ENCODE data around the gene RNF152. TPM values are rescaled to one million over a fixed set of nuclear protein-coding genes. Genes with fewer than 3 reads are reported as not detected.

The RNF152 gene
- total RNA-seq, 1 experiment from 2014 or later = 0.07 TPM

DNA sequence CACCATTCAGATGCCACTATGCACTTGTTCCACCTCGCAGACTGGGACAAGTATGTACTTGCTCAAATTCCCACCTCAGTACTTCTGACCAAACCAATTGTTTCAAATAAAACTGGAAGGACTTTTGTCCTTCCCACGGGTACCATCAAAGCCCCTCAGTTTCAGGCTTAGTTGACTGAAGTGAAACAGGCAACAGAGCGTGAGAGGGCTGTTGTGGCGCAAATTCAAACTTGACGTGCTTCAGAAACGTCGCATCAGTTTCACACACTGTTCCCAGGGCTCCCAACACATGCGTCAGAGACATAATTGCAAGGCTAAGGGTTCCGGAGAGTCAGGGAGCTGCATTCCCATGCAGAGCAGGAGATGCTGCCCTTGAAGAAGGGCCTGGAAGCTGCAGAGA is 33.7 kb downstream of the RNF152 start:
- DNase-seq (ENCODE audit: low spot score) = no peak
- in situ Hi-C loops (cut with HindIII; ENCODE audit: low sequenced_read_pairs) = no loop called here

DNA sequence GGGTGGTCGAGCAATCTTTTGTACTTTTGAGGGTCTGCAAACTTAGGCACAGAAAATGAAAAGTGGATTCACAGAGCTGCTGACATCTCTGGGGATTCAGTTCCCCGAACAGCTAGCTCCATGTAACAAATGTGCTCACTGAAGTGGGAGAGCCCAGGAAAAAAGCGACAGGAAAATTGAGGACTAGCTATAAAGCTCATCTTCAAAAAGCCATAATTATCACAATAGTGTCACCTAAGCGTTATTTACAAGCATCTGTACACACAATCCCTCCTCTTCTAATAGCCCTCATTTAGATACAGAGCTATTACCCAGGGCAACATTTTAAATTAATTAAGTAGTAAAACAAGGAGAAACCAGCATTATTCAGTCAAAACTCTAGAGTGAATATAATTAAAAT is 36.1 kb downstream of the RNF152 start:
- in situ Hi-C loops (cut with HindIII; ENCODE audit: low sequenced_read_pairs) = no loop called here

DNA sequence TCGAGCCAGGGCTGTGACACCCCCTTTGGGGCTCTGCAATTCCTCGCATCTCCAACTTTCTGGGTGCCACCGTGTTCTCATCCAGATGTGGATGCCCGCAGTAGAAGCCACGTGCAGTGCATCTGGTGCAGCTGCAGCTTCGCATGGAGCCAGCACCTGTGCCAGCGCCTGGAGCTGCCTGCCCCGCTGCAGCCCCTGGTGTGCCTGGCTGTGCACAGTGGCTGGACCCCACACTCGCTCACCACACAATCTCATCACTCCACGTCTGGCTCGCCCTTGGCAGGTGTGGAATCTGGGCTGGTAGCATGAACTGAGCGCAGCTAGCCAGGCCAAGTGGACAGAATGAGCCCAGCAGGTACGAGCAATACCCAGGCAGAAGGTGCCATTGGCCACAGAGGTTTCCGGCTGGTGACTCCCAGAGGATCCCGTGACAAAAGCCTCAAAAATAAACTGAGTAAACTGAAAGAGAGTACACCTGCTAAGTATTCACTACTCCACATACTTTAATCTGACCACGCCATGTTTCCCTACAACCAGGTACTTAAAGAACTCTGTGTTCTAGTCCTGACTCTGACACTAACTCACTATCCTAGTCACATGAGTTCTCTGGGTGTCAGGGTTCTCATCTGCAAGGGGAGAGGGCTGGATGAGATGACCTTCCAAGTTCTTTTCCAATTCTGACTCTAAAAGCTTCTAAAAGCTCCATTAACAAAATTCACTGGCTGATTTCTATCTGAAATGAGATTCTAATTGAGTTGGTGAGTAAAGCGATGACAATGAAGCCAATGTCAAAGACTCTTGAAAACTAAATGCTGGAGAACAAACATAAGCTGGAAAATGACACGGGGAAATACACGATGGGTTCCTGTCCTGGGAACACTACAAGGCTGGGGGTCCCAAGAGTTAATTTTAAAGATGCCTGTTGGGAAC is 37.1 kb downstream of the RNF152 start:
- in situ Hi-C loops (cut with HindIII; ENCODE audit: low sequenced_read_pairs) = no loop called here
- peak; percentile 79 for DNase-seq (ENCODE audit: low spot score)

More for the DNA sequence above, 36.1 kb downstream of the RNF152 start:
- DNase-seq (ENCODE audit: low spot score) = no peak

DNA sequence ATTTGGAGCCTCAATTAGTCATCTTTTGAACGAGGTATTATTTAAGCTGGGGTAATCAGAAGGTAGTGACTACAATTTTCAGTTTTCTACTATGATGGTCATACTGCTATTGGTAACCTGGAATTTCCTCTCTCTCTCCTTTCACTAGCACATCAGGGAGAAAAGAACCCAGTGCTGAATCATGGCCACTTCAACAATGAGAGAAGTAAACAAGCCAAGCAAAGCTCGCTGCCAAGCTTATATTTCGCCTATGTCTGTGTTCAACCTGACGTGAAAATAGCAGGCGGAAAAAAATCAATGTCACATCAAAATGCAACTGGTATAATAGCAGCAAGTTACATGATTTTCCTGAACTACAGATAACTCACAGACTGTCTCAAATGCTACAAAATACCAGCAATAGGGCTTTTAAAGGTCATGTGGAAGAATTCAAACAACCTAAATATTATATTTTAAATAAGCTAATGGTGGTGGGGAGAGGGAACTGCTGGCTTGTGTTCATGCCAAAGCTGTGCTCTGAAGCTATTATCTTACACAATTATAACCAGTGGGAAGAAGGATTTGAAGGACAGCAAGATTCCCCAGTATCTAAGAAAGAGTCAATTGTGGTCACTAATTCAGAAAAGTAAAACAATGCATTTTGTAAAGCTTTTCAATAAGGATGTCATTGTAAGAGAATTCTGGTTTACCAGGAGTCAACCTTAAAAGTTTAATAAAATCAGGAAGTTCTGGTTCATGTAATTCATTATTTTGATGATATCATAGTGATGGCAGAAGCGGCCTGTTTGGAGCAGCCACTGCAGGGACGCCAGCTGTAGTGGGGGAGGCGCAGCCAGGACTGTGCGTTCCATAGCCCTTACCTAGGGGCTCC is 38.0 kb downstream of the RNF152 start:
- in situ Hi-C loops (cut with HindIII; ENCODE audit: low sequenced_read_pairs) = no loop called here
- DNase-seq (ENCODE audit: low spot score) = peak; percentile 55

DNA sequence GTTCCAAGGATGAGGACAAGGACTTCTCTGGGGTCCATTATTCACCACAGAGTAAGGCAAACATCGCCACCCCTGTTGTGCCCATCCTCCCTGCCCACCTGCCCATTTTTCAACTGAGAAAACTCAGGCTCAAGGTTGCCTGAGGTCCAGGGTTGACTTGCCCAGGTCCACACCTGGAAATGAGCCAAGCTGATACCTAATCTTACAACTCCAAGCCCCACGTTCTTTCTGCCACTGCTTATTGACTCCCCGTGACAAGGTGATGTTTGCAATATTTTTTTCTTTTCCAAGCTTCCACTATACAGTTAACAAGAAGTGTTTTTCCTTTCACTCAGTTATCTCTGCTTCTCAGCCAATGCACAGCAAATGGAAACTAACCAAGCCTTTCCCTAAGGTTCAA is 39.0 kb downstream of the RNF152 start:
- in situ Hi-C loops (cut with HindIII; ENCODE audit: low sequenced_read_pairs) = no loop called here
- no peak for DNase-seq (ENCODE audit: low spot score)

DNA sequence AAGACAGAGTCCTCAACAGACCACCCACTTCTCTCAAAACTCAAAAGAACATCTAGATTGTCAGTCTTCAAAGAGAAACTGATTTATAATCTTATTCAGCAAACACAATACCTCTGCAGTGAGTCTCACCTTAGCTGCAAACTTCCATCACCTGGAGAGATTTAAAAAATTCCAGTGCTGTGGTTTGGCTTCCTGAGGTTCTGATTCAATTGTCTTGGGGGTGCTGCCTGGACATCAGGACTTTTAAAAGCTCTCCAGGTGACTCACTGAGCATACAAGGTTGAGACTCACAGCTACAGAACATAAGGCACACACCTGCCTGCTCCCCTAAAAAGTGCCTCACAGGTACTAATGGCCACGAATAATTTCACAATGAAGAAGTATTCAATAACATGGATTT is 40.3 kb downstream of the RNF152 start:
- in situ Hi-C loops (cut with HindIII; ENCODE audit: low sequenced_read_pairs) = no loop called here
- no peak for DNase-seq (ENCODE audit: low spot score)

DNA sequence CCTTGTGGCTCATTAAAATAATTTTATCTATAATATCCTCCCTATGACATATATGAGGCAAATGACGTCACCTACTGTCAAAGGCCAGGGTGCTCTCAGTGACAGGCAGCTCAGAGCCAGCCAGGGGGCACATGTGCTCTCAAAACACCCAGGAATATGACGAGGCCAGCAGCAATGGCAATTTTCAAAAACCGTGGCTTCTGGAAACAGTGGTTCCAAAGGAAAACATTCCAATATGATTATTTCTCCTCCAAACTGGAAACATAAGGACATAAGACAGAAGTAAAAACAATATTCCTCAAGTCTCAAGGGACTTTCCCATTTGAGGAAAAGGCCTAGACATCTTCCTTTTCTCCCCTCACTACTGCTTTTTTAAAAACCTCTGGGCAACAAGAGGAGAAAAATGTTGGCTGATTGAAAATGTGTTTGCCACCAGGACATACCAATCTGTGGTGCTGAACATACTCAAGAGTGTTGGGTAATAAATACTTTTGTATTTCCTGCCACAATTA is 40.8 kb downstream of the RNF152 start:
- in situ Hi-C loops (cut with HindIII; ENCODE audit: low sequenced_read_pairs) = no loop called here
- no peak for DNase-seq (ENCODE audit: low spot score)

DNA sequence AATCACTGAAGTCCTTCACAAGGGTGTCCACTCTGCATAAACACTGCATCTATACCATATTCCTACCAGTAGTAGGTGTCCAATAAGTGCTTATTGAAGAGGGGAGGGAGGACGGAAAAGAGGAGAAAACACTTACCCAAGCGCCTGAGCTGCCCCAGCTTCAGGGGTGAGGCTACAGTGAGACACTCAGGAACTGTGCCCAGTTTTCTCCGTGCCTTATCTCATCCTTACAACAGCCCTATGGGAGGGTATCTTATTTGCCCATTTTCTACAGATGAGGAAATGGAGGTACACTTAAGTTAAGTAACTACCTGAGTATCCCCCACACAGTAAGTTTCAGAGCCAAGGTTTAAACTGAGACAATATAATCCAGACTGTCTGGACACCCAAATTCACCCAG is 41.5 kb downstream of the RNF152 start:
- in situ Hi-C loops (cut with HindIII; ENCODE audit: low sequenced_read_pairs) = no loop called here
- no peak for DNase-seq (ENCODE audit: low spot score)

DNA sequence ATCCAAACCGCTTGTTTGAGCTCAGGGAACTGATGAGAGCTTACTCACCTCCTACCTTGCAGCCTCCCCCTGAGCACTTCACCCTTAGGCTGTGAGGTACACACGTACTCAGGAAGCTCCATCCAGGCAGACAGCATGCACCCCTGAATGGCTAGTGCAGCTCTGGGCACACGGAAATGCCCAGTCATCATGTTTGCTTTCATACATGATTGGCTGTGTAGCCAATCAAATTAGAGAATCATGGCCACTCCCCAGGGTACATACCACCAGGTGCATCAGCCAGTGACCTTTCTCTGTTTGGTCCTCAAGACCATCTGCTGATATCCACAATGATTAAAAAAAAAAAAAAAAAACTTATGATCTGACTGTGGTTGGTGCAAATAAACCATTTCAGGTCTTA is 42.1 kb downstream of the RNF152 start:
- in situ Hi-C loops (cut with HindIII; ENCODE audit: low sequenced_read_pairs) = no loop called here
- no peak for DNase-seq (ENCODE audit: low spot score)

DNA sequence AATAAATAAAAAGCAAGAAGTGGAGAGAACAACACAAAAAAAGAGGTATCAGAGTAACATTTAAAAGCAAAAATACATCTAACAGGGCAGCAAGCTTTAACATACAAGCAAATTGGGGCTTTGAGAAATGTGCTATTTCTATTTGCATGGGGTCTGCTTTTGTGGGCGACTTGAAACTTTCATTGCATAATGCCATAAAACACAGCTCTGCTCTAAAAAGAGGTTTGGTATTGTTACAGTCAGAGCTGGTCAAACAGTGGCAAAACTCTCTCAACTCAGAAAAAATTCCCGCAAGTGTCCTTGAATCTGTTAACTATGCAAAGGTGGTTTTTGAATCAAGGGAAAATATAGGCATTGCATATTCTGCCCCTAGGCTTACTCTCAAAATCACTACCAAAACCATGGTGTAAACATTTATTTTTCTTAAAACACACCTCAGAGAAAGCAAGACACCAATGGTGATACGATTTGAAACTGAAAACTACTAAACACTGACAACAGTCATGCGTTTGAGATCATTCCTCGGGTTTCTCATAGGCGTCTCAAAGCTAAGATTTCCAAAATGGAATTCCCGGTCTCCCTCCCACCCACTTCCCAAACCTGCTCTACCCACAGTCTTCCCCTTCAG is 45.5 kb downstream of the RNF152 start:
- no peak for DNase-seq (ENCODE audit: low spot score)
- in situ Hi-C loops (cut with HindIII; ENCODE audit: low sequenced_read_pairs) = no loop called here

DNA sequence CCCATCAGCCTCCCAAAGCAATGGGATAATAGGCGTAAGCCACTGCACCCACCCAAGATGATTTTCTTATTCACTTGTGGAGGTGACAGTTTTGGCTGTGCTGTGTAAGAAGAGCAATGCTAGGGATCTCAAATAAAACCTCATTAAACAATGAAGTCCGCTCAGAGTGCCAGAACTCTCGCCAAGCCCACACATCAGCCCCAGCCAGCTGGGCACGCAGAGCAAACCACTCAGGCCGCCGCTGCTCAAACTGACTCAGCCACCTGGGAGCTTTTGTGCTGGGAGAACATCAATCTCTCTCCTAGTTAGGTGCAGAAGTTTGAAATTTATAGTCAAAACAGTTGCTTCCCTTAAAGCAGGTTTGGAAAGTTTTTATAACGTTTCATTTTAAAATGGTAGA is 47.6 kb downstream of the RNF152 start:
- no peak for DNase-seq (ENCODE audit: low spot score)
- in situ Hi-C loops (cut with HindIII; ENCODE audit: low sequenced_read_pairs) = no loop called here

DNA sequence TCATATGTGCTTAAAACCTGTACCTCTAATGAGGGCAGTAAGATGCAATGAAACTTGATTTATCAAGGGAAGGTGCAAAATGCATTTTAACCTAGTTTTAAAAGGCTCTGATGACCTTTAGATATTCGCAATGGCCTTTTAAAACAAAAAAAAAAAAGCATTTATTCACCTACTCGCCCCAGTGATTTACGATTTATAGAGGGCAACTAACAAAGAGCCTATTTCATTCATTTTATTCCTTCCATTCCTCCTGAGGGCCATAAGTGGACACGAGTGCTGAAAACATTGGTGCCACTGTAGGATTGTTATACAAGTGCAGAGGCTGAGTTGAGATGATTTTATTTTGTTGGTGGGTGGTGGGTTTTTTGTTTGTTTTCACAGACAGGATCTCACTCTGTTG is 48.1 kb downstream of the RNF152 start:
- in situ Hi-C loops (cut with HindIII; ENCODE audit: low sequenced_read_pairs) = no loop called here
- DNase-seq (ENCODE audit: low spot score) = no peak

DNA sequence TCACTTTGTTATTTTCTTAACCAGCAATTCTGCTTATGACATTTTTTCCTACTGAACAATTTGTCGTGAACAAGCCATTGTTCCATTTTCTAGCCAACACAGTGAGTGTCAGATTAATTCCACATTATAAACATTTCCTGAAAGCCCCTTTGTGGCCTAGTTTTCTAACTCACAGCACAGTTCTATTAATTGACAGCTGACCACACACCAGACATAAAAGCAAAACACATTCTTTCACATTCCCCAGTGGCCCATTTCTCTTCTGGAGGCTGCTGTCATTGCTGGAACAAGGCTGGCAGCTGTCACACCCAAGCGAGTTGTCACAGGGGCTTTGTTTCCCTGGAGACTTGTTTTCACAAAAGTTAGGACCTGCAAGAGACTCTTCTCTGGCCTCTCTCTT is 50.7 kb downstream of the RNF152 start:
- in situ Hi-C loops (cut with HindIII; ENCODE audit: low sequenced_read_pairs) = no loop called here
- no peak for DNase-seq (ENCODE audit: low spot score)

DNA sequence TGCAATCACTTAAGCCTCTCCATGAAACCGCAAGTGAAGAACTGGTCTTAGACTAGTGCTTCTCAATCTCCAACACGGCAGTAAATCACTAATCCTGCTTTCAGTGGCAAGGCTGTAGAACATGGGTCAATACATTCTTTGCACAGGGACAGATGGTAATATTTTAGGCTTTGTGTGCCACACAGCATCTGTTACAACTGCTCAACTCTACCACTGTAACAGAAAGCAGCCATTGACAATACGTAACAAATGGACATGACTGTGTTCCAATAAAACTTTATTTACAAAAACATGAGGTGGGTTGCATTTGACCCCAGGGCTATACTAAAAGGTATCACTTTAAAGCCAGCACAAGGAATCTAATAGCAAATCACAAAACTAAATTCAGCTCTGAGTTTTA is 51.1 kb downstream of the RNF152 start:
- in situ Hi-C loops (cut with HindIII; ENCODE audit: low sequenced_read_pairs) = no loop called here
- no peak for DNase-seq (ENCODE audit: low spot score)

DNA sequence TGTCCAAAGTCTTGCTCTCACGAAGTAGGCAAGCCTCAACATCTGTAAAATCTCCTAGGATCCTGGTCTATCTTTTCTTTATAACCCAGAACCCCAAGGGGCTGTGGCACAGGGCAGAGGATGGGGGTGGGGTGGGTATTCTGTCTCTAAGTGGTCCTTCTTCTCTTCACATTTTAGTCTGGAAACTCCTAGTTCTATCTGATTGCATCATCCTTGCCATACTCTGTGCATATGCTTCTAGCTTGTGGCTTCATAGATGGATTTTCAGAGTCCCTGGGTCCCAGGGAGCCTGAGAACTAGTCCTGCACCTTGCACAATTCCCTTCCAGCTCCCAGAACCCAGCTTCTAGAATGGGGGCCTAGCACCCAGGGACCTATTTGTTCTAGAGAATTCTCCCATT is 52.5 kb downstream of the RNF152 start:
- in situ Hi-C loops (cut with HindIII; ENCODE audit: low sequenced_read_pairs) = no loop called here
- DNase-seq (ENCODE audit: low spot score) = no peak

DNA sequence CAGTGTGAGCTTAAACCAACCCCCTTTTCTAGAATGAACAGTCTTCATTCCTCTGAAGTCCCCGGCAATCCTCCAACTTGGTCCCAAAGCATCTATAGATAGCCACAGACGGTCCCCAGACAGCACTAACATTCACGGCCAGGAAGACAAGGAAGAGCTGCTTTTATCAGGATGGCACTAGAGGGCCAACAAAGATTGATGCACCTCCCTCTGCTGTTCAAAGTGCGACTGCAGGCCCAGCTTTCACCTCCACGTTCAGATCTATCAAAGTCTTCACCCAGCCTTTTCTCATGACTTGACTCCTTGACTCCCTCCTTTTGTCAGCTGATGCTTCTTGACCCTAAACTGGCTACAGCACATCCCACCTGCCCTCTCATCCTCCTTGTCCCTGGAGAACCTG is 54.3 kb downstream of the RNF152 start:
- no peak for DNase-seq (ENCODE audit: low spot score)
- in situ Hi-C loops (cut with HindIII; ENCODE audit: low sequenced_read_pairs) = no loop called here

DNA sequence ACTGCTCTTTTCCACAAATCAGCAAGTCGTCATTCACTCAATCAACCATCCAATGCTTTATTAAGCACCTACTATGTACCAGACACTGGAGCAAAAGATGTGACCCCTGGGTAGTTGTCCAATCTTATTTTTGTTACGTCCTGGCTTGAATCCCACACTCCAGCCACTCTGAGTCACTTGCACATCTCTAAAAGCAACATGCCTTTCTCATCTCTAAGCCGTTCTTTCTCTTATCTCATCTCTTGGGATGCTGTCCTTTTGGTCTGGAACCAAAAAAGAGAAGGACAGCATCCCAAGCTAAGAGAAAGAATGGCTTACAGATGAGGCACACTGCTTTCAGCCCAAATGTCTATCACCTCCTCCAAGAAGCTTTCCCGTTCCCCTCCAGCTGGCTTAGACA is 58.8 kb downstream of the RNF152 start:
- no peak for DNase-seq (ENCODE audit: low spot score)
- in situ Hi-C loops (cut with HindIII; ENCODE audit: low sequenced_read_pairs) = no loop called here

DNA sequence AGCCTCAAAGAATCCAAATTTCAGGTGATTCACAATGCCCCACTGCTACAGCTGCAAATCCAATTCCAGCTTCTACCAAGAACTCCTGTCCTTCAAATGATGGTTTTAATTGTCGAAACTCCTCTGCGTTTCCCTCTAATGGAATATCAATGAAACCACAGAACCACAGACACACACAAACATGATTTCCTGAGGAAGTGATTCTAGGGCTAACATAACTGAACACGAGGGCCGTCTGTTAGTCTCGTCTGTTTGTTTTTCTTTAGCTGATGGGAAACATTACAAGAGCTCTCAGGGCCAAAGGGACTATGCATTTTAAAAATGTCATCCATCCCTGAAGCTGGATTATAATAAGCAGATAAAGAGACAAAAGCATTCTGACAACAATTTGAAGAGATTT is 59.4 kb downstream of the RNF152 start:
- in situ Hi-C loops (cut with HindIII; ENCODE audit: low sequenced_read_pairs) = no loop called here

DNA sequence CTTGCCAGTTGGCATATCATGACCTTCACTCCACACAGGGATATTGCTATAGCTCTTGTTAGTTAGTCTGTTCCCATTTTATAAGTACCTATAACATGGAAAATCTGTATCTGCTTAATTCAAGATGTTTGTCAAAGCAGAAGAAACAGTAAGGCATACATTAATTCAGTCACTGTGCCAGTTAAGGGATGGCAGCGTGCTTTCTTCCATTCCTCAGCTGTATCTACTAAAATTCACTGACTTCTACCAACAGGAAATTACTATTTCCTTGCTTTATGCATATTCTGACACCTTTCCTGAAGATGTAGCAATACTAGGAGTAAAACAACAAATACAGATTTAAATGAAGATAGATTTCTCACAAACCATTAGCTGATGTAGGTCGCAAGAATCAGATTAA is 59.9 kb downstream of the RNF152 start:
- DNase-seq (ENCODE audit: low spot score) = no peak
- in situ Hi-C loops (cut with HindIII; ENCODE audit: low sequenced_read_pairs) = no loop called here

More for the DNA sequence above, 59.4 kb downstream of the RNF152 start:
- no peak for DNase-seq (ENCODE audit: low spot score)

DNA sequence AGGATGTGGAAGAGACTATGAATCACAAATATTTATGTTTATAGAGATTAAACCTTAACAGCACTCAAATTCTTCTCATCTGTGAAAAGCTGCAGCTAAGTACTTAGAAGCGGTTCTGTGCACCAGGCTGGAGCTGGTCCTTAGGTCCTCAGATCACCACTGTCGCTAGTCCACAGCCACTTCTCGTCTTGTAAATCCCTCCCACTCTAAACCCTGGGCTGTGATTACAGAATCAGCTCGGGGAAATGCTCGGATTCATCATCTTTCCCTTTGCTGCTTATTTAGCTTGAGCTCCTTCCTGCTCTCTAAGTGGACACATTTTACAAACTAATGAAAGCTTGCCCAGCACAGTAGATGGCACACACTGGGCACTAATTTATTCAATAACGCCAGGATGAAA is 61.7 kb downstream of the RNF152 start:
- DNase-seq (ENCODE audit: low spot score) = peak; percentile 76
- in situ Hi-C loops (cut with HindIII; ENCODE audit: low sequenced_read_pairs) = no loop called here

All from G401 (cell line).